GM21381 (cell line): ENCODE data around the gene BDKRB1.

Source experiments
- ATAC-seq: cut with Tn5 transposase; IDR thresholded peaks from one replicate; pipeline ENCODE4 v1.9.1; 2021; ENCODE audit warnings: mild to moderate bottlenecking, moderate library complexity; ENCODE audit not compliant: unreplicated experiment

The BDKRB1 gene

DNA sequence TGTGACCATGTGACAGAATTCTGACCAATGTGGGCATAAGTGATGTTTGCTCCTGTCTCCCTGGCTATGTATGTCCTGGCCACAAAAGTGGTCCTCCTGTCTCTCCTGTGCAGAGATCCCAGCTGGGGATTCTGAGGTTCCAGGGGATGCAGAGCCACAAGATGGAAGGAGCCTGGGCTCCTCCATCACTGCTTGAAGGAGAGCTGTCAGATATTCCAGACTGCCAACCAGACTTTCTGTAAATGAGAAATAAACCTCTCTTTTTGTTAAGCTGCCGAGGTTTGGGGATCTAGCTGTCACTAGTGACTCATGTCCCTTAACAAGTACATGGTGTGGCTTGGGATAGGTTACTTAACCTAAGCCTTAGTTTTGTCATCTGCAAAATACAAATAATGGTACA is 21.9 kb downstream of the BDKRB1 start:
- no peak for ATAC-seq

DNA sequence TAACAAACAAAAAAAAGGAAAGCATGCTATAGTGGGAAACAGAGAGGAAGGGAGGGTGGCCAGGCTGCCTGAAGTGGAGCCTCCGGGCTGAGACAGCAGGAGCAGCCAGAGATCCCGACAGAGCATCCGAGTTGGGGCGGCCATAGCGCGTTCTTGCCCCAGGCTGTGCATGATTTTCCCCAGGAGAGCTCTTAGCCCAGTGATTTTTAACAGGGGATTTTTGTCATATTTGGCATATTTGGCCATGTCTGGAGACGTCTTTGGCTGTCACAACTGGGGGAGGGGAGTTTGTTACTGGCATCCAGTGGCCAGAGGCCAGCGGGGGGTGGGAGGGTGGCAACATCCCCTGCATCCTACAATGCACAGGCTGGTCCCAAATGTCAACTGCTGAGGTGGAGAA is 23.6 kb downstream of the BDKRB1 start:
- ATAC-seq = no peak

DNA sequence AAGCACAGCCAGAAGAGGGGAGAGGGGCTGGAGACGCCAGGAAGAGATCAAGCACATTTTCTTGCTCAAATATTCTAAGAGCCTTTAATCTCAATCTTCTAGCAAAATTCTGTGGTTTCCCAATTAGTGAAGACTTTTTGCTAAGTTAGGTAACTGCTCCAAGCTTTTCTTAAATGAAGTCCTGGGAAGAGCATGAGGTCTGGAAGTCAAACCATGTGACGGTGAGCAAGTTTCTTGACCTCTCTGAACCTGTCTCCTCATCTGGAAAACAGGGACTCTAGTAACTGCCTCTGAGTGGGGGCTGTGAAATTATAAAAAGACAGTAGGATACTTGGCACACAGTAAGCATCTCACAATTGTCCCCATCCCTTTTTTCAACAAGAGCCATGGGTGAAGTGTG is 24.1 kb downstream of the BDKRB1 start:
- no peak for ATAC-seq

DNA sequence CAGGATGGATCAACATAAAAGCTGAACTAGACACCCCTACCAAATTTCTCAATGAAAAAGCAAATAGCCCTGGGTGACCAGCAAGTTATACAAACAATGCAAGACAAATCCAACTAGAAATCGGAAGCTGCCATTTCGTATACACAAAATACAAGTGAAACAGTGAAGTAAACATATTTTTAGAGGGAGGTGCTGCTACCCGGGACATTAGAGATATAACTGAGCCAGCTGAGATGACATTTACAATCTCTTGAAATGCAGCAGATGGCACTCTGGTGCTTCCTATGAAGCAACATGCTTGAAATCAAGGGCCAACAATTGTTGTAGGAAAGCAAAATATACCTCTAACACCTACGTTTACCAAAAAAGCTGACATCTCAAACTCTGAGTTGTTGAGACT is 25.5 kb downstream of the BDKRB1 start:
- ATAC-seq = no peak

DNA sequence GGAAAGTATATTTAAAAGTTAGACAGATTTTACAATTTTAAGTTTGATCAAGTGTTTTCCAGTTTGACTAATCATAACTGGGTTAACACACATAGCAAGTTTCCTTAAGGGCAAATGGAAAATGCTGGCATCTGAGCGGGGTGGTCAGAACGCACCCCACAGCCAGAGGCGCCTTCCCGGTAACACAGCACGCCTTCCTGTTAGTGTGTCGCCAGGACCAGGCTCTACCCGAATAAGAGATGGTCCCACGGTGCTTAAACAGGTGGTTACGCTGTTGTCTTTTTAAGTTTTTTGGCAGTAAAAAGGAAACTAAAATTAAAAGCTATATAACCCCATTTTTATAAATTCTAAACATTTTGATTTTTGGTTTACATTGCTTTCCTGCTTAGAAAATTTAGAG is 28.0 kb downstream of the BDKRB1 start:
- no peak for ATAC-seq

DNA sequence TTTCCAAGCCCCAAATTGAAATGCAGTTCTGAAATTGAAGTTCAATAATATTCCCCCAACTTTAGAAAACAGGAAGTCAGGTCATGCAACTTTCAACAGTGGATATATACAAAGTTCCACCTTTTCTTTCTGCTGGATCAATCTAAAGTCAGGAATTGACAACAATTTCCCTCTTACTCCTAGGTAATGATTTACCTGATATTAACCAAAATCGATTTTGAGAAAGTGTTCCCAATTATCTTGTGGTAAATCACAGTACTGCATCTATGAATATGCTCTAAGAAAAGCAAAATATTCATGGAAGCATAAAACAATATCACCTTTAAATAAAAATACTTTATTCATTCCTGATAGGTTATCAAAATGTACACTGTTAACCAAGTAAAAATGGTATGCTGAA is 28.4 kb downstream of the BDKRB1 start:
- ATAC-seq = no peak

DNA sequence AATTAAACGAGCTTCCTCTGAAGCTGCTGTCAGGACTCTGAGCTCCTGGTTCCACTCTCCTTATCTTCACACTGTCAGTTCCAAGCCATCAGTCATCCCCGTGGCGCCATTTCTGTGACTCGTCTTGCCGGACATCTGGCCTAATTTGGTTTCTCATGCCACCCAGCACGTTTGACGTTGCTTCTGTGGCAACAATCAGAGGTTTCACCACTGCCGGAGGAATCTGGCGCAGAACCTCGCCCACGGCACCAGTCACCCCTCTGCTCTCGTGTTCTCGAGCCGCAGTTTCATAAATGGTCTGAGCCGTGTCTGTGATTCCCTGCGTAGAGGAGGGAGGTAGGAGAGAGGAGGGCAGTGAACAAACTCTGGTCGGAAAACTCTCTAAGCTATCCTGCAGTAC is 29.7 kb downstream of the BDKRB1 start:
- no peak for ATAC-seq

DNA sequence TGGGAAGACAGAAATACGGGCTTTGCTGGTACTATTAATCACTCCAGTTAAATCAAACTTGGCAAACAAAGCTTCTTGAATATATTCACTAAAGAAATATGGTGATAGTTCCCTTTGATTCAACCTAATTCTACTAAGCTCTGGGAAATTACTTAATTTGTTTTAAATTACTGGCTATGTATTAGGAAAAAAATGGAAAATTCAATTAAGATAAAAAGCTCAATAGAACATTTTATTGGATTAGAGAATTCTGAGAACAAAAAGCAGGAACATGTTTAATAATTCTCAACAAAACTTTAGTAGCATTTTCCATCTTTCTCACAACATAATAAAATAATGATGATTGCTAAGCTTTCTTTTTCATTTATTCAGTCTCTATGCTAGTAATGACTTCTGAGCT is 30.2 kb downstream of the BDKRB1 start:
- ATAC-seq = no peak

DNA sequence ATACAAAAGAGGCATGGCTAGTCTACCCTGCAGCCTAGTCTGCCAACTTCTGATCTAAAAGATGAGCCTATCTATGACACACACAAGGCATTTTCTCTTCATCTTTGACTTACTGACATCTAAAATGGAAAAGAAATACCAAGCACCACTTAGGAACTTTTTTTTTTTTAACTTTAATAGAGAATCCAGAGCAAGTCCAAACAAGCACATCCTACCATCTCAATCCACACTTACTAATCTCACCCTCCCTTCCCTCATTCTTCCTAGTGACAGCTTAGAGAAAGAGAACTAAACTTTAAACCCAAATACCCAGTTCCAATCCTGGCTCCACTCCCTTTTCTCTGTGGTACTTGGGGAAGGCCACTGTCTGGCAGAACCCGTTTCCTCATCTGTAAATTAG is 31.8 kb downstream of the BDKRB1 start:
- no peak for ATAC-seq

DNA sequence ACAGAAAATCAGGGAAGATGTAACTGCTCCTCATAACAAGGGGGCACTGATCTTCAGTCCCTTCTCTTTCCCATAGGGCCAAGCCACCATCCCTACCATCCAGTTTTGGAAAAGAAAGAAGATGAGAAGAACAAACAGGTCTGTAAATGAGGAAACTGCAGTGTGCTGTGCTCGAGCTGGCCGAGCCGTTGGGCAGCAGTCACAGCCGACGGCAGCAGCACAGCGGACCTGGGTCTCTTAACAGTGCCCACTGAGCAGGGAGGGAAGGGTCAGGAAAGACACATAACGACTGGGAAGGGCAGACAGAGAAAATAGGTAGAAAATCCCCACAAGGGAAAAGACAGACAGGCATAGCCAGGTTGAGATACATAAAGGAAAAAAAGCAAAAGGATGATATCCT is 38.2 kb downstream of the BDKRB1 start:
- ATAC-seq = no peak

DNA sequence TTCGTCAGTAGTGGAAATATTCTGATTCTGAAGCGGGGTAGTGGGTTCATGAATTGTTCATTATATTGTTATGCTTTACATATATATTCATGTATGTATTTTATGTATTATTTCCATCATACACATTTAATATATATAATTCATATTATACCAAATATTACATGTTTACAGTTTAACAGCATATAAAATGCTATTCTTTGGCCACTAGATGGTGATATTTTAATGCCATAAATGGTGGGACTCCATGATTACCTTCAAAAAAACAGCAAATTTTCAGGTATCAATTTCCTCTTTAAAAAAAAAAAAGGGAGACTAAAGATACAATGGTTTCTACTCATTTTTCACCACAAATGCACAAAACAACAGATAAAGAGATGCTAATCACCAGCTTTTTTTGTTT is 41.0 kb downstream of the BDKRB1 start:
- no peak for ATAC-seq

DNA sequence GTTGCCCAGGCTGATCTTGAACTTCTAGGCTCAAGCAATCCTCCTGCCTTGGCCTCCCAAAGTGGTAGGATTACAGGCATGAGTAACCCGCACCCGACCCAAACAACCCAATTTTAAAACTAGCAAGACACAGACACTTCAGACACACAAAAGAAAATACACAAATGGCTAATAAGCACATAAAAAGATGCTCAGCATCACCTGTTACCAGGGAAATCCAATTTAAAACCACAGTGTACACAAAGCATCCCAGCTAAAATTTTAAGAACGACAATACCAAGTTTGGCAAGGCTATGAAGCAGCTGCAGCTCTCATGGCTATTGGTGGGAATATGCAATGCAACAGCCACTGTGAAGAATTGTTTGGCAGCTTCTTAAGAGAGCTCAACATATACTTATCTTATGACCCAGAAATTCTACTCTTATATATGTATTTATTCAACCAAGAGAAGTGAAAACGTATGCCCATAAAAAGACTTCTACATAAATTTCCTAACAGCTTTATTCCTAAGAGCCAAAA is 42.0 kb downstream of the BDKRB1 start:
- no peak for ATAC-seq

DNA sequence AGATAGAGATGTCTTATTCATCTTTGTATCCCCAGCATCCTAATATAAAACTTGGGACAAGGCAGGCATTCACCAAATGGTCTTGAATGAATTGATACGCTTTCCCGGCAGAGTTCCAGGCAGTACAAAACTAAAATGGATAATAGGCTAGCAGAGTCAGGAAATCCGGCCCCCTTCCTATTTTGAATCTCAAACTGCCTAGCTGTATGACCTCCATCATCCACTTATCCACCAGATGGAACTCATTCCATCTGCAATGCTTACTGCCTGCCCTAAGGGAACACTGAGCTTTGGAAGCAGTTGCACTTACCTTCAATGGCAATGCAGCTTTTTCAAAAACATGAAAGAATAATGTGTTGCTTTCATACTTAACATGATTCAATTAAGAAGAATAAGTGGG is 43.4 kb downstream of the BDKRB1 start:
- no peak for ATAC-seq

DNA sequence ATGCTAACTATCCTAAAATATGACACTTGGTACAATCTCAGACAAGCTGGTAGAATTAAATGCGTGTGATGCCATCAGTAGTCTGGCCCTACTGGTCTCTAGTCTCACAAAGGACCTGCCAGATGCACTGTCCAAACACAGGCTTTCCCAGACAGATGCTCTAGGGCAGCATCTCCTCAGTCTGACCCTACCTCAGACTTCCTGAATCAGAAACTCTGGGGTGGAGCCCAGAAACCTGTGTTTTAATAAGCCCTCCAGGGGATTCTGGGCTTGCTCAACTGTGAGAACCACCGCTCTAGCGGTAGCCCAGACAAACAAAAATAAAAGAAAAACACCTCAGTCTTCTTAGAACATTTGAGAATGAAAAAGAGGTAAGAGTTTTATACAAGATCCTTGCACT is 48.0 kb downstream of the BDKRB1 start:
- no peak for ATAC-seq

DNA sequence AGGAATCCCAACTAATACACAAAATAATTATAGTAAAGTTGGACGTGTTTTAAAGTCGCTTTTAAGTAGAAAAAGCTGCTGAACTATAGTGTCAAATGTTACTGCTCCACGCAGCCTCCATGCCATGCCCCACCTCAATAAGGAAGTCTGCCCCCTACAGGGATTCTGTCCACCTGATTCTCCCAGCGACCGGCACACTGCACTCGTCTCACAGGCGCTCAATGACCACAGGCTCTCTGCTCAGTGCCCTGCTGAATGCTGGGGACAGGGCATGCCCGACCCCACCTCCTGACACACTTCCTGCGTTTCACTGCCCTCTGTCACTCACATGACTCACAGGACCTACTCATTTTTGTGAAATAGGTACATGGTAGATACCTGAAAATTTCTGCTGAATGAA is 48.9 kb downstream of the BDKRB1 start:
- no peak for ATAC-seq

DNA sequence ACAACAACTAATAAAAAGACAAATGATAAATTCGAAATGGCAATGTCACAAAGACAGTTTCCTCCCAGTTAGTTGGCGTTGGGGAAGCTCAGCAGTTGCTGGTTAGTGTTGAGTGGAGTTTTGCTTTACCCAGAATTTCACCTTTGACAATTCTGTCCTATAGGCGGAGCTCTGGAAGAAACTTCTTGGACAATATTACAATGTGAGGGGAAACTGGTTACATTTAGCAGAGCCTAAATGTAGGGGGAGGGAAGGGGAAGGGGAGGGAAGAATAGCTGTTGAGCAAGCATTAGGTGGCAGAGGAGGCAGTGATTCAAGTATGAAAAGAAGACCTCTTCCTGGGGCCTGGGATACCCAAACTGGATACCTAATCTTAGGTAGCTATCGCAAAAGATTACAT is 51.4 kb downstream of the BDKRB1 start:
- ATAC-seq = no peak

DNA sequence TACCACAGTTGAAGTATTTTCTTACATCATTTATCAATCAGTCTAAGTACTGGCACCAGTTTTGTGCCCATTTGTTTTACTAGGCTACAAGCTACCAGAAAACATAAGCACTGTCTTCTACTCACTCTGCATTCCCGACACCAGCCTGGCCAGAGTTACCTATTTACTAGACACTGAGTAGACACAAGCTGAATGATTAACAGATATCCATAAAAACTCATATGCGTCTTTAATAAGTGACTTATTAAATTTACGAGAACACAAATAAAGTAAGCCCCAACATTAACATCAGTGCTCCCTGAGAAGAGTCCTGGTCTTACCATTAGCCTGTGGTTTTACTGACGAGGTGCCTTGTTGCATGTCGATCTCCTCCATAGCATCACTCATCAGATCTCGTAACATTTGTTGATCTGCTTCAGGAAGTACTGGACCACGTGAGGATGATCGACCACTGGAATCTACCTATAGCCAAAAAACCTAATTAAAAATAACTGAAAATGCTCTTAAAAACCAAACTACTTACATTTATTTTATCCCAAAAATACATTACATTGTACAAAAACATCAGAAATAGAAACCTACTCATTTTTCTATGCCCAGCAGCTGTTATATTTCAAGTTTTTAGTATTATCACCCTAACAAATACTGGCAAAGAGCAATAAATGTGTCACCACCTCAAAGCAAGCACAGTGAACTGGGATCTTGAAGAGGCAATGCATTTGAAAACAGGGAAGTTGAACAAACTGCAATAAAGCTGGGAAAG is 53.3 kb downstream of the BDKRB1 start:
- ATAC-seq = no peak

DNA sequence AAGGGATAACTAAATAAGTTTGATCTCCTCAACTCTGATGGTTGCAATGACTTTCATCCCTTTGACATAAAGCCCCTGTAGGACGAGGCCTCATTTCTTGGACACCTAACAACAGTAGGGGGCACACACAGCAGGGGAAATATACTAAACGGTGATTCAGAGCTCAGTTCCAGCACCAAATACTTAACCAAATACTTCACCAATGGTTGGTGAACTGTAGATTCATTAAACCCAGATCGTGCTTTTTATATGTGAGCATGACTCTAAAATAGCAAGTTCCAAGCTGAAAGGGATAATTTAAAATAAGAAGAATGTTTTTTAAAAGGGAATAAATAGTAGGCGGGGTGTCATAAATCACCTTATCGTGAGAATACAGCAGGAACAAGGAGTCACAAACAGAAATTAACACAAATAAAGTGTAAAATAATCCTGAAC is 53.9 kb downstream of the BDKRB1 start:
- ATAC-seq = no peak

DNA sequence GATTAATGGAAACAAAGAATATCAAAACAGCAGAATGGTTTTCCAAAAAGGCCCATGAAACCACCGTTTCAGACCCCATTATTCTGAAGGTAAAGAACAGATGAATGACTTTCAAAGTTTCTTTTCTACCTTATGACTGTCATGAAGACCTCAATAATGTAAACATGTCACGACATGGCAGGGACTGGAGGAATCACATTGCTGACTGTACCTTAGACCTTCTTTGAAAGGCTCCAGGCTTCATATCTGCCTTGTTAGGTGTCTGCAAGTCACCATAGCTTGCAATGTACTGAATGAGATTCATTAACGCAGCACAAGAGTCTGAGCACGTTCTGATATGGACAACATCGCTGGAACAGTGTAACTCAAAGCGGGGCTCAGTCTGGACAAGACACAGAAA is 54.9 kb downstream of the BDKRB1 start:
- ATAC-seq = no peak
